HepG2 (cell line): ENCODE measurements around the gene COX4I2. TPM values are rescaled to one million over a fixed set of nuclear protein-coding genes. Genes with fewer than 3 reads are reported as not detected.

Source experiments
- DDIT3 ChIP-seq: sonication (generic); formaldehyde crosslinking; IDR thresholded peaks from 2 replicates; pipeline ENCODE4 v1.4.0; 2020; ENCODE audit warnings: mild to moderate bottlenecking, missing genetic modification reagents
- IRF9 ChIP-seq: sonication (generic); formaldehyde crosslinking; IDR thresholded peaks from 2 replicates; pipeline ENCODE4 v1.8.0; 2022; ENCODE audit warnings: missing genetic modification reagents, mild to moderate bottlenecking, borderline replicate concordance
- KDM1A ChIP-seq: IDR thresholded peaks from 2 replicates; pipeline ENCODE4 v1.6.1; 2016; ENCODE audit warnings: missing compliant biosample characterization
- MED1 ChIP-seq: sonication (generic); formaldehyde crosslinking; IDR thresholded peaks from 2 replicates; pipeline ENCODE4 v1.4.0; 2020; ENCODE audit warnings: missing genetic modification reagents
- NCOR1 ChIP-seq: fragments of 200-600 bp; sonication (generic); IDR thresholded peaks from 2 replicates; pipeline ENCODE4 v1.7.0; 2017; ENCODE audit warnings: antibody characterized with exemption, low read length, borderline replicate concordance
- PHF8 ChIP-seq: sonication (generic); formaldehyde crosslinking; IDR thresholded peaks from 2 replicates; pipeline ENCODE4 v1.5.0; 2020; ENCODE audit warnings: missing genetic modification reagents
- PITX1 ChIP-seq: sonication (generic); formaldehyde crosslinking; IDR thresholded peaks from 2 replicates; pipeline ENCODE4 v1.5.1; 2020; ENCODE audit warnings: mild to moderate bottlenecking, missing genetic modification reagents
- RARA ChIP-seq: IDR thresholded peaks from 2 replicates; pipeline ENCODE4 v1.6.1; 2016; ENCODE audit warnings: missing genetic modification reagents, missing compliant biosample characterization
- RFXANK ChIP-seq: IDR thresholded peaks from 2 replicates; pipeline ENCODE4 v1.6.1; 2016
- SOX6 ChIP-seq, 2 experiments: fragments of 450-650 bp in 1 of 2; sonication (generic) in 1 of 2; formaldehyde crosslinking in 1 of 2; IDR thresholded peaks; 2 replicates each; pipeline versions ENCODE4 v1.4.0 to v1.6.1; 2017 to 2020; ENCODE audit warnings: antibody characterized with exemption in 1 of 2, mild to moderate bottlenecking in 1 of 2, missing genetic modification reagents in 1 of 2
- ZBTB20 ChIP-seq: sonication (generic); formaldehyde crosslinking; IDR thresholded peaks from 2 replicates; pipeline ENCODE4 v1.8.1; 2023; ENCODE audit warnings: missing genetic modification reagents, low read depth, mild to moderate bottlenecking, borderline replicate concordance
- ZFP37 ChIP-seq: sonication (generic); formaldehyde crosslinking; IDR thresholded peaks from 2 replicates; pipeline ENCODE4 v1.4.0; 2020; ENCODE audit warnings: missing genetic modification reagents, borderline replicate concordance
- ZNF460 ChIP-seq: sonication (generic); formaldehyde crosslinking; IDR thresholded peaks from 2 replicates; pipeline ENCODE4 v1.5.1; 2020; ENCODE audit warnings: missing genetic modification reagents, mild to moderate bottlenecking, borderline replicate concordance
- ZNF530 ChIP-seq: sonication (generic); formaldehyde crosslinking; IDR thresholded peaks from 2 replicates; pipeline ENCODE4 v1.5.0; 2020; ENCODE audit warnings: low read depth, mild to moderate bottlenecking, missing genetic modification reagents
- ZNF784 ChIP-seq: sonication (generic); formaldehyde crosslinking; IDR thresholded peaks from 2 replicates; pipeline ENCODE4 v1.5.1; 2020; ENCODE audit warnings: missing genetic modification reagents, mild to moderate bottlenecking, borderline replicate concordance
- ZNF83 ChIP-seq: sonication (generic); formaldehyde crosslinking; IDR thresholded peaks from 2 replicates; pipeline ENCODE4 v1.4.0; 2020; ENCODE audit warnings: missing genetic modification reagents, mild to moderate bottlenecking, borderline replicate concordance
- polyA plus RNA-seq, 8 experiments: library from polyadenylated mRNA; depleted of rRNA in 3 of 8; stranded (reverse) in 7 of 8; unstranded in 1 of 8; fragments of >200 nt; fragmentation: Illumina TruSeq in 4 of 8; extraction: Trizol in 4 of 8; gene quantifications; 2 replicates each; pipeline versions ENCODE4 v1.2.1 to v1.2.3, GENCODE V29; 2011 to 2016; ENCODE audit warnings: low read depth in 4 of 8, missing spikeins in 1 of 8, mixed read lengths in 1 of 8; ENCODE audit not compliant: insufficient read depth in 1 of 8
- total RNA-seq, 5 experiments: library from RNA; depleted of rRNA; stranded (reverse); fragments of >200 nt; fragmentation: Illumina TruSeq; extraction: Trizol; gene quantifications; 2 replicates each; pipeline ENCODE4 v1.2.3, GENCODE V29; 2016; ENCODE audit warnings: low read depth in 1 of 5
- TF ChIP-seq, protein P1 (sequence below): sonication (generic); formaldehyde crosslinking; IDR thresholded peaks from 2 replicates; pipeline ENCODE4 v1.9.0; 2021; ENCODE audit warnings: missing genetic modification reagents, borderline replicate concordance
- TF ChIP-seq, protein P2 (sequence below): sonication (generic); formaldehyde crosslinking; IDR thresholded peaks from 2 replicates; pipeline ENCODE4 v1.5.0; 2020; ENCODE audit warnings: mild to moderate bottlenecking, missing genetic modification reagents, borderline replicate concordance

COX4I2 gene
- total and polyA plus RNA-seq, 2 of the 13 experiments (the other 11 are each of a cell fraction or from before 2014, with no cell fraction given), result 1.1 TPM; not detected in 1

- peak; percentile 68; the same call in 1 of the 2 replicates for TF ChIP-seq IRF9 (CRISPR knock-in tag)
- TF ChIP-seq, protein P1, sequence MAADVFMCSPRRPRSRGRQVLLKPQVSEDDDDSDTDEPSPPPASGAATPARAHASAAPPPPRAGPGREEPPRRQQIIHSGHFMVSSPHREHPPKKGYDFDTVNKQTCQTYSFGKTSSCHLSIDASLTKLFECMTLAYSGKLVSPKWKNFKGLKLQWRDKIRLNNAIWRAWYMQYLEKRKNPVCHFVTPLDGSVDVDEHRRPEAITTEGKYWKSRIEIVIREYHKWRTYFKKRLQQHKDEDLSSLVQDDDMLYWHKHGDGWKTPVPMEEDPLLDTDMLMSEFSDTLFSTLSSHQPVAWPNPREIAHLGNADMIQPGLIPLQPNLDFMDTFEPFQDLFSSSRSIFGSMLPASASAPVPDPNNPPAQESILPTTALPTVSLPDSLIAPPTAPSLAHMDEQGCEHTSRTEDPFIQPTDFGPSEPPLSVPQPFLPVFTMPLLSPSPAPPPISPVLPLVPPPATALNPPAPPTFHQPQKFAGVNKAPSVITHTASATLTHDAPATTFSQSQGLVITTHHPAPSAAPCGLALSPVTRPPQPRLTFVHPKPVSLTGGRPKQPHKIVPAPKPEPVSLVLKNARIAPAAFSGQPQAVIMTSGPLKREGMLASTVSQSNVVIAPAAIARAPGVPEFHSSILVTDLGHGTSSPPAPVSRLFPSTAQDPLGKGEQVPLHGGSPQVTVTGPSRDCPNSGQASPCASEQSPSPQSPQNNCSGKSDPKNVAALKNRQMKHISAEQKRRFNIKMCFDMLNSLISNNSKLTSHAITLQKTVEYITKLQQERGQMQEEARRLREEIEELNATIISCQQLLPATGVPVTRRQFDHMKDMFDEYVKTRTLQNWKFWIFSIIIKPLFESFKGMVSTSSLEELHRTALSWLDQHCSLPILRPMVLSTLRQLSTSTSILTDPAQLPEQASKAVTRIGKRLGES, result no peak; the same call in 1 of the 2 replicates
- TF ChIP-seq NCOR1, result peak; percentile 90
- no peak for TF ChIP-seq ZFP37
- TF ChIP-seq RARA, result peak; percentile 96
- peak; percentile 80 for TF ChIP-seq PITX1 (CRISPR knock-in tag)
- peak; percentile 11 for TF ChIP-seq KDM1A (CRISPR knock-in tag)
- TF ChIP-seq PHF8 (CRISPR knock-in tag), result 0 out of 2 replicates have a peak, but pooled peaks have one; percentile 23
- TF ChIP-seq SOX6 (IDR thresholded peaks at IDR 0.05), result no peak
- TF ChIP-seq SOX6 (CRISPR knock-in tag; IDR thresholded peaks at IDR 0.05), result peak; percentile 95
- TF ChIP-seq ZNF460 (CRISPR knock-in tag), result no peak
- 0 out of 2 replicates have a peak, but pooled peaks have one; percentile 81 for TF ChIP-seq ZNF784 (CRISPR knock-in tag)
- TF ChIP-seq MED1 (CRISPR knock-in tag), result peak; percentile 85
- no peak for TF ChIP-seq ZNF530 (CRISPR knock-in tag)
- TF ChIP-seq ZBTB20 (CRISPR knock-in tag), result peak; percentile 85; the same call in 1 of the 2 replicates
- no peak for TF ChIP-seq ZNF83 (CRISPR knock-in tag)
- no peak for TF ChIP-seq RFXANK
- 0 out of 2 replicates have a peak, but pooled peaks have one; percentile 16 for TF ChIP-seq DDIT3 (CRISPR knock-in tag)
- TF ChIP-seq, protein P2, sequence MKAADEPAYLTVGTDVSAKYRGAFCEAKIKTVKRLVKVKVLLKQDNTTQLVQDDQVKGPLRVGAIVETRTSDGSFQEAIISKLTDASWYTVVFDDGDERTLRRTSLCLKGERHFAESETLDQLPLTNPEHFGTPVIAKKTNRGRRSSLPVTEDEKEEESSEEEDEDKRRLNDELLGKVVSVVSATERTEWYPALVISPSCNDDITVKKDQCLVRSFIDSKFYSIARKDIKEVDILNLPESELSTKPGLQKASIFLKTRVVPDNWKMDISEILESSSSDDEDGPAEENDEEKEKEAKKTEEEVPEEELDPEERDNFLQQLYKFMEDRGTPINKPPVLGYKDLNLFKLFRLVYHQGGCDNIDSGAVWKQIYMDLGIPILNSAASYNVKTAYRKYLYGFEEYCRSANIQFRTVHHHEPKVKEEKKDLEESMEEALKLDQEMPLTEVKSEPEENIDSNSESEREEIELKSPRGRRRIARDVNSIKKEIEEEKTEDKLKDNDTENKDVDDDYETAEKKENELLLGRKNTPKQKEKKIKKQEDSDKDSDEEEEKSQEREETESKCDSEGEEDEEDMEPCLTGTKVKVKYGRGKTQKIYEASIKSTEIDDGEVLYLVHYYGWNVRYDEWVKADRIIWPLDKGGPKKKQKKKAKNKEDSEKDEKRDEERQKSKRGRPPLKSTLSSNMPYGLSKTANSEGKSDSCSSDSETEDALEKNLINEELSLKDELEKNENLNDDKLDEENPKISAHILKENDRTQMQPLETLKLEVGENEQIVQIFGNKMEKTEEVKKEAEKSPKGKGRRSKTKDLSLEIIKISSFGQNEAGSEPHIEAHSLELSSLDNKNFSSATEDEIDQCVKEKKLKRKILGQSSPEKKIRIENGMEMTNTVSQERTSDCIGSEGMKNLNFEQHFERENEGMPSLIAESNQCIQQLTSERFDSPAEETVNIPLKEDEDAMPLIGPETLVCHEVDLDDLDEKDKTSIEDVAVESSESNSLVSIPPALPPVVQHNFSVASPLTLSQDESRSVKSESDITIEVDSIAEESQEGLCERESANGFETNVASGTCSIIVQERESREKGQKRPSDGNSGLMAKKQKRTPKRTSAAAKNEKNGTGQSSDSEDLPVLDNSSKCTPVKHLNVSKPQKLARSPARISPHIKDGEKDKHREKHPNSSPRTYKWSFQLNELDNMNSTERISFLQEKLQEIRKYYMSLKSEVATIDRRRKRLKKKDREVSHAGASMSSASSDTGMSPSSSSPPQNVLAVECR, result peak; percentile 73; the same call in 1 of the 2 replicates
Measured at GRCh38 chr20:31663838-31664695, 26.4 kb downstream of the COX4I2 start (continued).
